Fibroblast of the aortic adventitia (primary cell): ENCODE measurements around the gene CBFA2T2. TPM values are rescaled to one million over a fixed set of nuclear protein-coding genes. Genes with fewer than 3 reads are reported as not detected.
"Not testable (repeated sequence)": the region's sequence is repeated elsewhere in the genome, so short reads cannot be mapped to it uniquely, and the experiment has no call there.

Experiments used
- DNase-seq: peaks from one replicate; pipeline ENCODE4 v3.0.0-alpha.2; 2010; ENCODE audit warnings: low read depth
- H3K4me3 ChIP-seq: 2 replicates; pipeline ENCODE4 v1.5.1; 2011; ENCODE audit warnings: low read depth, mild to moderate bottlenecking, control low read depth, low read length, moderate library complexity
- total RNA-seq: library from RNA; depleted of rRNA; stranded (reverse); fragments of >200 nt; gene quantifications from 2 replicates; pipeline ENCODE4 v1.2.3, GENCODE V29; 2012; ENCODE audit warnings: low replicate concordance
- TF ChIP-seq, protein P1 (sequence below): IDR thresholded peaks from 2 replicates; pipeline ENCODE4 v1.5.1; 2011; ENCODE audit warnings: mild to moderate bottlenecking, low read length, control low read depth, inconsistent platforms; ENCODE audit not compliant: insufficient read depth

Gene CBFA2T2
- total RNA-seq, 1 donor, result 11.7 TPM

DNA sequence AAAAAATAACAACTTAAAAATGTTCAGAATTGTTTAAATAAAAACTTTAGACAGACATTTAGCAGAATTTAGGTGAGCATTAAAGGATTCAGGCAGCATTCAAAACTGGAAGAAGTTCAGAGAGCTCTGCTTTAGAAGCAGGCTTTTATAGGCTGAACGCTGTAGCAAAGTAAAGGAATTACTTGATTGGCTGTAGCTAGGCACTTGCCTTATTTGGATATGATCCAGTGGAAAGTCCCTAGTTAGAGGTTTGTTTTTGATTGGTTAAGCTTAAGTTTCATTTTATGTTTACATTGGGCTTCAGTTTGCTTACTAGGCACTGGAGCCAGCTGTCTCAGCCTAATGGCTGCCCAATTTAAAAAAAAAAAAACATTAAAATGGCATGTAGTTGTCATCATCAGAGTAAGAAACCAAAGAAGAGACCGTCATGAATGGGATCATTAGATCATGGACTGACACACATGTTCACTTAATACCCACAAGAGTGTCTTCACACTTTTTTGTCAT lies 65.1 kb downstream of the CBFA2T2 start:
- TF ChIP-seq, protein P1, sequence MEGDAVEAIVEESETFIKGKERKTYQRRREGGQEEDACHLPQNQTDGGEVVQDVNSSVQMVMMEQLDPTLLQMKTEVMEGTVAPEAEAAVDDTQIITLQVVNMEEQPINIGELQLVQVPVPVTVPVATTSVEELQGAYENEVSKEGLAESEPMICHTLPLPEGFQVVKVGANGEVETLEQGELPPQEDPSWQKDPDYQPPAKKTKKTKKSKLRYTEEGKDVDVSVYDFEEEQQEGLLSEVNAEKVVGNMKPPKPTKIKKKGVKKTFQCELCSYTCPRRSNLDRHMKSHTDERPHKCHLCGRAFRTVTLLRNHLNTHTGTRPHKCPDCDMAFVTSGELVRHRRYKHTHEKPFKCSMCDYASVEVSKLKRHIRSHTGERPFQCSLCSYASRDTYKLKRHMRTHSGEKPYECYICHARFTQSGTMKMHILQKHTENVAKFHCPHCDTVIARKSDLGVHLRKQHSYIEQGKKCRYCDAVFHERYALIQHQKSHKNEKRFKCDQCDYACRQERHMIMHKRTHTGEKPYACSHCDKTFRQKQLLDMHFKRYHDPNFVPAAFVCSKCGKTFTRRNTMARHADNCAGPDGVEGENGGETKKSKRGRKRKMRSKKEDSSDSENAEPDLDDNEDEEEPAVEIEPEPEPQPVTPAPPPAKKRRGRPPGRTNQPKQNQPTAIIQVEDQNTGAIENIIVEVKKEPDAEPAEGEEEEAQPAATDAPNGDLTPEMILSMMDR, result no peak
- no peak overlapping the region for H3K4me3 ChIP-seq
- DNase-seq, result peak; percentile 93

DNA sequence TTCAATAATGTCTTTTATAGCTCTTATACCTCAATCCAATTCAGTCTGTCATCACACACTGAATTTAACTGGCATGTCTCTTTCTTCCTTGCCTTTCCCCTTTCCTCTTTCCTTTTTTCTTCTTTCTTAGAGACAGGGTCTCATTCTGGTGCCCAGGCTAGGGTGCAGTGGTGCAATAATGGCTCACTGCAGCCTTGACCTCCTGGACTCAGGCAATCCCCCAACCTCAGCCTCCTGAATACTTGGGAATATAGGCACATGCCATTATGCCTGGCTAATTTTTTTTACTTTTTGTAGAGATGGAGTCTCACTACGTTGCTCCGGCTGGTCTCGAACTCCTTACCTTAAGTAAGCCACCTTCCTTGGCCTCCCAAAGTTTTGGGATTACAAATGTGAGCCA lies 65.9 kb downstream of the CBFA2T2 start:
- TF ChIP-seq, protein P1, result no peak
- no peak overlapping the region for H3K4me3 ChIP-seq
- DNase-seq, result no peak

DNA sequence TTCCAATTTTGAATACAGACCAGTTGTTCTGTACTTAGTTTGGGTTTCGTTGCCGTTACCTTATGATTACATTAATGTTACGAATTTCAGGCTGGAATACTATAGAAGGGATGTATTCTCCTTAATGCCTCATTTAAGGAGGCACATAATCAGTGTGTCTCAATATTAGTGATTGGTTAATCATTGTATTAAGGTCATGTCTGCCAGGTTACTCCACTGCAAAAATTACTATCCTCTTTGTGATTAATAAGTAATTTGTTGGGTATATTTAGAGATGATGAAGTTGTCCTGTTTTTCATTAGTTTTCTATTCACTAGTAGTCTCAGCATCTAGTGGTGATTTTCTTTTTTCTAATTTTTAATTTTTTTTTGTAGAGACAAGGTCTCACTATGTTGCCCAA lies 66.3 kb downstream of the CBFA2T2 start:
- no peak overlapping the region for H3K4me3 ChIP-seq
- TF ChIP-seq, protein P1, result no peak
- DNase-seq, result no peak

DNA sequence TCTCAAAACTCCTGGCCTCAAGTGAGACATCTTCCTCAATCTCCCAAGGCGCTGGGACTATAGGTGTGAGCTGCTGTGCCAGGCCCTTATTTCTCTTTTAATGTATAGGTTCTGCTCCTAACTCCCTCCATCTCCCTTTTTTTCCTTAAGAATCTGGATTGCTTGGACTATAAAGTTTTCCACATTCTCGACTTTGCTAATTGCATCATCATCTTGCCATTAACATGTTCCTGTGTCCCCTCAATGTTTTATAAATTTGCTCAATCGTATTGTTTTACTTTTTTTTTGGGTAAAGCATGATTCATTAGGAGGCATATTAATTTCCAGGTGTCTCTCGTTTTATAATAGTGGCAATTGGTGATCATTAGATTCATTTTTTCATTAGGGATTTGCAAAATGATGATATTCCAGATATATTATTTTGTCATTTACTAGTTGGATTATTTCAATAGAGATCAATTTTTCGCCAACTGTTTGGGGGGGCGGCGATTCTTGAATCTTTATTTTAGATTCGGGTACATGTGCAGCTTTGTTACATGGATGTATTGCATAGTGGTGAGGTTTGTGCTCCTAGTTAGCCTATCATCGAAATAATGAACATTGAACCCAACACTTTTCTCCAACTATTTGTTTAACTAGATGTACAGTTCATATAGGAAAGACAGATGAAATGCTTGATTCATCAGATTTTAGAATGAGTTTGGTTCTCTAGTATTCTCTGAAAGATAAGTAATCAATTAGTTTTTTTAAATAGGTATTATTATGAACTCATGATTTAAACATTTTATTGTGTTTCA lies 68.7 kb downstream of the CBFA2T2 start:
- H3K4me3 ChIP-seq, result no peak overlapping the region
- TF ChIP-seq, protein P1, result no peak
- DNase-seq, result no peak

DNA sequence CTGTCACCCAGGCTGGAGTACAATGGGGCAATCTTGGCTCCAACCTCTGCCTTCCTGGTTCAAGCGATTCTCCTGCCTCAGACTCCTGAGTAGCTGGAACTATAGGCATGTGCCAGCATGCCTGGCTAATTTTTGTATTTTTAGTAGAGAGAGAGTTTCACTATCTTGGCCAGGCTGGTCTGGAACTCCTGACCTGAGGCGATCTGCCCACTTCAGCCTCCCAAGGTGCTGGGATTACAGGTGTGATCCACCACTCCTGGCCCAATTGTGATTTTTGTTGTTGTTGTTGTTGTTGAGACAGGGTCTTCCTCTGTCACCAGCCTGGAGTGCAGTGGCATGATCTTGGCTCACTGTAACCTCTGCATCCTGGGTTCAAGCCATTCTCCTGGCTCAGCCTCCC lies 69.3 kb downstream of the CBFA2T2 start:
- DNase-seq, result no peak
- H3K4me3 ChIP-seq, result no peak overlapping the region
- TF ChIP-seq, protein P1, result no peak

DNA sequence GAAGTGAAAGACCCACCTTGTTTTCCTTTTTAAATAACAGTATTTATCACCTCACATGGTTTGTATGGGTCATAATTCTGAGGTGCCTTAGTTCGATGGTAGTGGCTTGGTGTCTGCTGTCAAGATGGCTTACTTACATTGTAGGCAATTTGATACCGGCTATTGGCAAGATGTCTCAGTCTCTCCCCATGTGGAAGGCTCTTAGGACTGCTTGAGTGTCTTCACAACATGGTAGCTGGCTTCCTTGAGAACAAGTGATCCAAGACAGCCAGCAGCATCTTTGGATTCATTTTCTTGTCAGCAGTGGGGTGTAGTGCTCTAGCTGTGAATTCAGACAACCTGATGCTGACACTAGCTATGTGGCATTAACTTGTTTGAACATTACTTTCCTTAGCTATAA lies 70.1 kb downstream of the CBFA2T2 start:
- no peak for DNase-seq
- TF ChIP-seq, protein P1, result no peak
- no peak overlapping the region for H3K4me3 ChIP-seq

DNA sequence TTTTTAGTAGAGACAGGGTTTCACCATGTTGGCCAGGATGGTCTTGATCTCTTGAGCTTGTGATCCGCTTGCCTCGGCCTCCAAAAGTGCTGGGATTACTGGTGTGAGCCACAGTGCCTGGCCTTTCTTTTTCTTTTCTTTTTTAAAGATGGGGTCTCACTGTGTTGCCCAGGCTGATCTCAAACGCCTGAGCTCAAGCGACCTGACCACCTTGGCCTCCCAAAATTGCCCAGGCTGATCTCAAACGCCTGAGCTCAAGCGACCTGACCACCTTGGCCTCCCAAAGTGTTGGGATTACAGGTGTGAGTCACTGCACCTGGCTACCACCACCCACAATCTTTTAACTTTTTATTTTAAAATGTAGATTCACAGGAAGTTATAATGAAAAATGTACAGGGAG lies 71.2 kb downstream of the CBFA2T2 start:
- H3K4me3 ChIP-seq, DNase-seq: not testable (repeated sequence)
